ENCODE data around the gene ZNF367. TPM values are rescaled to one million over a fixed set of nuclear protein-coding genes. Genes with fewer than 3 reads are reported as not detected.

The ZNF367 gene
- total RNA-seq, 1 donor from 2014 or later: 0.74 TPM

GRCh38 chr9:96448546-96449170 lies 30.5 kb upstream of the ZNF367 start:
- Histone ChIP-seq H3K9me3 (no peaks in the 10 kb centered on the region), H3K27ac (no peak overlapping the region), H3K36me3 (no peaks in the 10 kb centered on the region), H3K4me1 (peaks cover 18% of the 10 kb centered on the region), H3K4me3 (no peak overlapping the region), H3K27me3 (no peaks in the 10 kb centered on the region)
- intact Hi-C loops (cut with DNase I): no loop called here
- DNase-seq (ENCODE audit: extremely low spot score in 2 of 2): peak in 1 of 2 donors; percentile 25
- TF ChIP-seq POLR2AphosphoS5 (IDR thresholded peaks at IDR 0.05; ENCODE audit: insufficient read depth in 1 of 2, low read depth in 1 of 2) (no peak), POLR2A (IDR thresholded peaks at IDR 0.05) (no peak)
- TF ChIP-seq, protein P1, sequence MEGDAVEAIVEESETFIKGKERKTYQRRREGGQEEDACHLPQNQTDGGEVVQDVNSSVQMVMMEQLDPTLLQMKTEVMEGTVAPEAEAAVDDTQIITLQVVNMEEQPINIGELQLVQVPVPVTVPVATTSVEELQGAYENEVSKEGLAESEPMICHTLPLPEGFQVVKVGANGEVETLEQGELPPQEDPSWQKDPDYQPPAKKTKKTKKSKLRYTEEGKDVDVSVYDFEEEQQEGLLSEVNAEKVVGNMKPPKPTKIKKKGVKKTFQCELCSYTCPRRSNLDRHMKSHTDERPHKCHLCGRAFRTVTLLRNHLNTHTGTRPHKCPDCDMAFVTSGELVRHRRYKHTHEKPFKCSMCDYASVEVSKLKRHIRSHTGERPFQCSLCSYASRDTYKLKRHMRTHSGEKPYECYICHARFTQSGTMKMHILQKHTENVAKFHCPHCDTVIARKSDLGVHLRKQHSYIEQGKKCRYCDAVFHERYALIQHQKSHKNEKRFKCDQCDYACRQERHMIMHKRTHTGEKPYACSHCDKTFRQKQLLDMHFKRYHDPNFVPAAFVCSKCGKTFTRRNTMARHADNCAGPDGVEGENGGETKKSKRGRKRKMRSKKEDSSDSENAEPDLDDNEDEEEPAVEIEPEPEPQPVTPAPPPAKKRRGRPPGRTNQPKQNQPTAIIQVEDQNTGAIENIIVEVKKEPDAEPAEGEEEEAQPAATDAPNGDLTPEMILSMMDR (IDR thresholded peaks at IDR 0.05): no peak

DNA sequence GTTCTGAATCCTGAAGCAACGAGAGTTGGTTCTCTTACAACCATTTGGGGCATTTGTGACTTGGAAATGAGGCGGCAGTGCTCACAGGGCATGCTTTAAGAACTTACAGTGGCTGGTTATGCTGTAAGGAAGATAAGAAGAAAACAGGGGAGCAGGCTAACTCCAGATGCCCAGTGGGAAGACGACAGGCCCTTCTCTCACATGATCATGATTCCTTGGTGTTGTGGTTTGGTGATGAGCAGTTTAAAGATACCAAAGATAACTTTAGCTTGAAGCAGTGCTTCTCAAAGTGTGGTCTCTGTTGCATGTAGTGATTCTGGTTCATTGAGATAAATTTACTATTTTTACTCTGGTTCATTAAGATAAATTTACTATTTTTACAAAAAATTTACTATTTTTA lies 29.2 kb upstream of the ZNF367 start:
- Histone ChIP-seq H3K36me3 (no peaks in the 10 kb centered on the region), H3K9me3 (no peaks in the 10 kb centered on the region), H3K27ac (no peak overlapping the region), H3K27me3 (no peaks in the 10 kb centered on the region), H3K4me3 (no peak overlapping the region), H3K4me1 (peaks cover 12% of the 10 kb centered on the region)
- intact Hi-C loops (cut with DNase I): no loop called here
- TF ChIP-seq POLR2AphosphoS5 (IDR thresholded peaks at IDR 0.05; ENCODE audit: insufficient read depth in 1 of 2, low read depth in 1 of 2) (no peak), POLR2A (IDR thresholded peaks at IDR 0.05) (no peak)
- TF ChIP-seq, protein P1 (IDR thresholded peaks at IDR 0.05): no peak
- DNase-seq (ENCODE audit: extremely low spot score in 2 of 2): no peak

GRCh38 chr9:96442491-96442890 lies 24.3 kb upstream of the ZNF367 start:
- no peak for DNase-seq (ENCODE audit: extremely low spot score in 2 of 2)
- TF ChIP-seq, protein P1 (IDR thresholded peaks at IDR 0.05): no peak
- no peak for TF ChIP-seq POLR2A (IDR thresholded peaks at IDR 0.05)
- no peak for TF ChIP-seq POLR2AphosphoS5 (IDR thresholded peaks at IDR 0.05; ENCODE audit: insufficient read depth in 1 of 2, low read depth in 1 of 2)
- Histone ChIP-seq H3K4me3 (no peak overlapping the region), H3K9me3 (no peaks in the 10 kb centered on the region), H3K27me3 (no peaks in the 10 kb centered on the region), H3K36me3 (no peaks in the 10 kb centered on the region), H3K4me1 (no peaks in the 10 kb centered on the region), H3K27ac (no peak overlapping the region)
- intact Hi-C loops (cut with DNase I): no loop called here

DNA sequence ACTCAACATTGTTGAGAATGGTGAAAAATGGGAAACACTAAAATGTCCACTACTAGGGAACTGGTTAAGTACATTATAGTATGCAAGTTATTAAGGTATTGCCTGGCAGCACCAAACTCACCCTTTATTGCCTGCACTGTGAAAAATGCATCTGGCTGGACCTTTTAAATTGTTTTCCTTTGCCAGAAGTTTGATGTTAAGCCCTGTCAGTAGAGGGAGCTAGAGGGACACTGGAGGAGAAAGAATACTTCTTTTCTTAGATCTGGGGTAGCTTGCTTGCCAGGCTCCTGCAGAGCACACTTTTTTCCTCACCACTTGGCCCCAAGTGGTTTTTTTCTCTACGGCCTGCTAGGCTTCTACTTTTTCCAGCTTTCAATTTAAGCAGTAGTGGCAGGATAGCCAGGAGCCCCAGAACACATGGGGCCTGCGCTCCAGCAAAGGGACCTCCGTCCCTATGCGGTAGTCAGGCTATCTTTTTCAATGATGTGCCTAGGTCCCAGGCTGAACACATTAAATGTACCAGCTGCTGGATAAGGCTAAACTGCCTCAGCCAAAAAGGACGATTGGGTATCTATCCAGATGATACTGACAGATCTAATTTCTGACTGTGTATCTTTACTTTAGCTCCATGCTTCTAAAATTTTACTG lies 23.8 kb upstream of the ZNF367 start:
- no peak for TF ChIP-seq POLR2A (IDR thresholded peaks at IDR 0.05)
- no peaks in the 10 kb centered on the region for H3K27me3 ChIP-seq
- no peak overlapping the region for H3K4me3 ChIP-seq
- no peaks in the 10 kb centered on the region for H3K36me3 ChIP-seq
- no peak overlapping the region for H3K27ac ChIP-seq
- no peaks in the 10 kb centered on the region for H3K9me3 ChIP-seq
- H3K4me1 ChIP-seq: no peaks in the 10 kb centered on the region
- intact Hi-C loops (cut with DNase I): no loop called here
- peak in 1 of 2 donors; percentile 14 for DNase-seq (ENCODE audit: extremely low spot score in 2 of 2)

- Histone ChIP-seq H3K27me3 (no peaks in the 10 kb centered on the region), H3K36me3 (no peaks in the 10 kb centered on the region), H3K4me3 (no peak overlapping the region), H3K9me3 (no peaks in the 10 kb centered on the region), H3K4me1 (no peaks in the 10 kb centered on the region), H3K27ac (no peak overlapping the region)
- intact Hi-C loops (cut with DNase I): no loop called here
- peak in 1 of 2 donors; percentile 19 for DNase-seq (ENCODE audit: extremely low spot score in 2 of 2)
- TF ChIP-seq POLR2A (IDR thresholded peaks at IDR 0.05) (no peak), POLR2AphosphoS5 (IDR thresholded peaks at IDR 0.05; ENCODE audit: insufficient read depth in 1 of 2, low read depth in 1 of 2) (no peak)
- TF ChIP-seq, protein P1 (IDR thresholded peaks at IDR 0.05): no peak
These were observed 22.6 kb upstream of the ZNF367 start for GRCh38 chr9:96440671-96441199.

Data from vagina (tissue), 2 donors.